ENCODE data around the gene CRISPLD2. TPM values are rescaled to one million over a fixed set of nuclear protein-coding genes. Genes with fewer than 3 reads are reported as not detected.

The CRISPLD2 gene
- total RNA-seq, 3 donors from 2014 or later (not counting 1 experiment from before 2014, with no cell fraction given), result 0.86 to 6.3 TPM; not detected in 1

GRCh38 chr16:84859681-84860080, 39.9 kb downstream of the CRISPLD2 start:
- no peak overlapping the region for H3K4me3 Mint-ChIP-seq
- H3K36me3 Mint-ChIP-seq, result peaks cover 8% of the 10 kb centered on the region
- DNase-seq, result no peak
- H3K9me3 ChIP-seq (ENCODE audit: control insufficient read depth, insufficient read depth, low read length), result no peaks in the 10 kb centered on the region
- no peak overlapping the region for H3K27ac ChIP-seq (ENCODE audit: low read length)
- no peaks in the 10 kb centered on the region for H3K27me3 ChIP-seq (ENCODE audit: control insufficient read depth, insufficient read depth, low read length)
- intact Hi-C loops (cut with micrococcal nuclease), result no loop called here
- no peak for TF ChIP-seq CTCF (IDR thresholded peaks at IDR 0.05)
- H3K36me3 ChIP-seq (ENCODE audit: control insufficient read depth, insufficient read depth, low read length), result no peaks in the 10 kb centered on the region
- no peak overlapping the region for H3K27ac Mint-ChIP-seq
- peaks cover 0 to 2% of the 10 kb centered on the region in 2 donors for H3K9me3 Mint-ChIP-seq
- H3K27me3 Mint-ChIP-seq (ENCODE audit: low read depth in 2 of 2), result peaks cover 4 to 7% of the 10 kb centered on the region in 2 donors
- no peaks in the 10 kb centered on the region for H3K4me1 Mint-ChIP-seq
- no peak overlapping the region for H3K4me3 ChIP-seq (ENCODE audit: low read length)
- no peak for ATAC-seq
- WGBS (ENCODE audit: insufficient coverage), result 97% methylated on average over 2 of the region's 2 CpGs
- H3K4me1 ChIP-seq (ENCODE audit: control insufficient read depth, insufficient read depth, low read length), result no peaks in the 10 kb centered on the region

DNA sequence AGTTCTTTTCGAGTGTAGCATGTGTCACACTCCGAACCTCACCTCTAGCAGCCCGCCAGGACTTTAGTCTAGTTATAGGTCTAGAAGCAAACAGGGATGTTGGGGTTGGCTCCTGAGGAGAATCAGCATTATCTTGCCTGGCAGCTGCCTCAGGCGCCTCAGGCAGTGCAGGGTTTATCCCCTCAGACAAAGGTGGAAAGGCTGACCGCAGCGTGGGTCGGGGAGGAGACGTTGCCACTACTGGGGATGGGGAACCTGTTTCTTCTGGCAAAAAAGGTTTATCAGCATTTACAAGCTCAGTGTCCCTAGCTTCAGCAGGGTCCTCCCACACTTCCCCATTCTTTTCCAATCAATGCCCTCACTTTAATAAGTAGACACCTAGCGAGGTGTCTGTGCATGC, 40.6 kb downstream of the CRISPLD2 start:
- Mint-ChIP-seq H3K9me3 (peaks cover 0 to 2% of the 10 kb centered on the region in 2 donors), H3K27me3 (ENCODE audit: low read depth in 2 of 2) (peaks cover 0 to 8% of the 10 kb centered on the region in 2 donors), H3K27ac (no peak overlapping the region), H3K36me3 (peaks cover 8% of the 10 kb centered on the region), H3K4me1 (no peaks in the 10 kb centered on the region), H3K4me3 (no peak overlapping the region)
- intact Hi-C loops (cut with micrococcal nuclease), result no loop called here
- Histone ChIP-seq H3K4me1 (ENCODE audit: control insufficient read depth, insufficient read depth, low read length) (no peaks in the 10 kb centered on the region), H3K4me3 (ENCODE audit: low read length) (no peak overlapping the region), H3K27me3 (ENCODE audit: control insufficient read depth, insufficient read depth, low read length) (no peaks in the 10 kb centered on the region), H3K36me3 (ENCODE audit: control insufficient read depth, insufficient read depth, low read length) (no peaks in the 10 kb centered on the region), H3K9me3 (ENCODE audit: control insufficient read depth, insufficient read depth, low read length) (no peaks in the 10 kb centered on the region), H3K27ac (ENCODE audit: low read length) (no peak overlapping the region)
- WGBS (ENCODE audit: insufficient coverage), result 93% methylated on average over 9 of the region's 9 CpGs
- DNase-seq, result no peak
- no peak for TF ChIP-seq CTCF (IDR thresholded peaks at IDR 0.05)
- ATAC-seq, result no peak

- Mint-ChIP-seq H3K27me3 (ENCODE audit: low read depth in 2 of 2) (peaks cover 0 to 14% of the 10 kb centered on the region in 2 donors), H3K4me1 (no peaks in the 10 kb centered on the region), H3K36me3 (peaks cover 8% of the 10 kb centered on the region), H3K9me3 (peaks cover 0 to 2% of the 10 kb centered on the region in 2 donors), H3K27ac (no peak overlapping the region), H3K4me3 (no peak overlapping the region)
- no peak for TF ChIP-seq CTCF (IDR thresholded peaks at IDR 0.05)
- no peaks in the 10 kb centered on the region for H3K4me1 ChIP-seq (ENCODE audit: control insufficient read depth, insufficient read depth, low read length)
- intact Hi-C loops (cut with micrococcal nuclease), result no loop called here
- DNase-seq (no peak), ATAC-seq (no peak)
- H3K27ac ChIP-seq (ENCODE audit: low read length), result no peak overlapping the region
- H3K36me3 ChIP-seq (ENCODE audit: control insufficient read depth, insufficient read depth, low read length), result no peaks in the 10 kb centered on the region
- 90% methylated on average over 7 of the region's 7 CpGs for WGBS (ENCODE audit: insufficient coverage)
- no peak overlapping the region for H3K4me3 ChIP-seq (ENCODE audit: low read length)
- no peaks in the 10 kb centered on the region for H3K27me3 ChIP-seq (ENCODE audit: control insufficient read depth, insufficient read depth, low read length)
- no peaks in the 10 kb centered on the region for H3K9me3 ChIP-seq (ENCODE audit: control insufficient read depth, insufficient read depth, low read length)
Observed at GRCh38 chr16:84861671-84862070, 41.9 kb downstream of the CRISPLD2 start.

- no peak overlapping the region for H3K4me3 Mint-ChIP-seq
- no peaks in the 10 kb centered on the region for H3K4me1 Mint-ChIP-seq
- Histone ChIP-seq H3K4me3 (ENCODE audit: low read length) (no peak overlapping the region), H3K27ac (ENCODE audit: low read length) (no peak overlapping the region), H3K9me3 (ENCODE audit: control insufficient read depth, insufficient read depth, low read length) (no peaks in the 10 kb centered on the region), H3K36me3 (ENCODE audit: control insufficient read depth, insufficient read depth, low read length) (no peaks in the 10 kb centered on the region), H3K4me1 (ENCODE audit: control insufficient read depth, insufficient read depth, low read length) (no peaks in the 10 kb centered on the region), H3K27me3 (ENCODE audit: control insufficient read depth, insufficient read depth, low read length) (no peaks in the 10 kb centered on the region)
- ATAC-seq (no peak), DNase-seq (no peak)
- H3K27me3 Mint-ChIP-seq (ENCODE audit: low read depth in 2 of 2), result peaks cover 0 to 17% of the 10 kb centered on the region in 2 donors
- peaks cover 0 to 2% of the 10 kb centered on the region in 2 donors for H3K9me3 Mint-ChIP-seq
- H3K27ac Mint-ChIP-seq, result no peak overlapping the region
- H3K36me3 Mint-ChIP-seq, result peaks cover 8% of the 10 kb centered on the region
- 71% methylated on average over 4 of the region's 8 CpGs for WGBS (ENCODE audit: insufficient coverage)
- intact Hi-C loops (cut with micrococcal nuclease), result no loop called here
- TF ChIP-seq CTCF (IDR thresholded peaks at IDR 0.05), result no peak
Observed at GRCh38 chr16:84862804-84863480, 43.2 kb downstream of the CRISPLD2 start.

Measured in natural killer cell (primary cell).